ENCODE measurements around the gene E2F6. TPM values are rescaled to one million over a fixed set of nuclear protein-coding genes. Genes with fewer than 3 reads are reported as not detected.

E2F6 gene
- total RNA-seq, 1 experiment from 2014 or later = 14.2 TPM

DNA sequence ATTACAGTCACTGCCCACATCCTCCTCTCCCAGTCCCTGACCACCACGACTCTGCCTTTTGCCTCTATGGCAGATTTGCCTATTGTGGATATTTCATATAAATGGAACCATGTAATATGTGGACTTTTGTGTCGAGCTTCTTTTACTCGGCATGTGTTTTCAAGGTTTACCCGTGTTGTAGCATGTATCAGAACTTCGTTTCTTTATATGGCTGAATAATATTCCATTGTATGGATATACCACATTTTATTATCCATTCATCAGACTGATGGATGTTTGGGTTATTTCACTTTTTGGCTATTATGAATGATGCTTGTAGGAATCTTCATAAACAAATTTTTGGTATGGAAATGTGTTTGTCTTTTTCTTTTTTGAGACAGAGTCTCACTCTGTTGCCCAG is 24.2 kb upstream of the E2F6 start:
- Mint-ChIP-seq H3K4me1 (peaks cover 40% of the 10 kb centered on the region), H3K36me3 (peaks cover 13% of the 10 kb centered on the region), H3K9me3 (peaks cover 17% of the 10 kb centered on the region), H3K27me3 (ENCODE audit: low read depth) (no peaks in the 10 kb centered on the region), H3K27ac (no peak overlapping the region), H3K4me3 (no peak overlapping the region)
- ChIA-PET CTCF (interaction anchor here (0.6 to 1.2 kb wide), 2 partner anchors 92 to 94 kb away, joined by 3 to 4 read pairs; no protein-coding TSS in a partner anchor), POLR2A (no interaction called here)
- ATAC-seq (no peak), DNase-seq (ENCODE audit: low spot score) (no peak)
- TF ChIP-seq, protein P1, sequence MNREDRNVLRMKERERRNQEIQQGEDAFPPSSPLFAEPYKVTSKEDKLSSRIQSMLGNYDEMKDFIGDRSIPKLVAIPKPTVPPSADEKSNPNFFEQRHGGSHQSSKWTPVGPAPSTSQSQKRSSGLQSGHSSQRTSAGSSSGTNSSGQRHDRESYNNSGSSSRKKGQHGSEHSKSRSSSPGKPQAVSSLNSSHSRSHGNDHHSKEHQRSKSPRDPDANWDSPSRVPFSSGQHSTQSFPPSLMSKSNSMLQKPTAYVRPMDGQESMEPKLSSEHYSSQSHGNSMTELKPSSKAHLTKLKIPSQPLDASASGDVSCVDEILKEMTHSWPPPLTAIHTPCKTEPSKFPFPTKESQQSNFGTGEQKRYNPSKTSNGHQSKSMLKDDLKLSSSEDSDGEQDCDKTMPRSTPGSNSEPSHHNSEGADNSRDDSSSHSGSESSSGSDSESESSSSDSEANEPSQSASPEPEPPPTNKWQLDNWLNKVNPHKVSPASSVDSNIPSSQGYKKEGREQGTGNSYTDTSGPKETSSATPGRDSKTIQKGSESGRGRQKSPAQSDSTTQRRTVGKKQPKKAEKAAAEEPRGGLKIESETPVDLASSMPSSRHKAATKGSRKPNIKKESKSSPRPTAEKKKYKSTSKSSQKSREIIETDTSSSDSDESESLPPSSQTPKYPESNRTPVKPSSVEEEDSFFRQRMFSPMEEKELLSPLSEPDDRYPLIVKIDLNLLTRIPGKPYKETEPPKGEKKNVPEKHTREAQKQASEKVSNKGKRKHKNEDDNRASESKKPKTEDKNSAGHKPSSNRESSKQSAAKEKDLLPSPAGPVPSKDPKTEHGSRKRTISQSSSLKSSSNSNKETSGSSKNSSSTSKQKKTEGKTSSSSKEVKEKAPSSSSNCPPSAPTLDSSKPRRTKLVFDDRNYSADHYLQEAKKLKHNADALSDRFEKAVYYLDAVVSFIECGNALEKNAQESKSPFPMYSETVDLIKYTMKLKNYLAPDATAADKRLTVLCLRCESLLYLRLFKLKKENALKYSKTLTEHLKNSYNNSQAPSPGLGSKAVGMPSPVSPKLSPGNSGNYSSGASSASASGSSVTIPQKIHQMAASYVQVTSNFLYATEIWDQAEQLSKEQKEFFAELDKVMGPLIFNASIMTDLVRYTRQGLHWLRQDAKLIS (CRISPR knock-in tag; IDR thresholded peaks at IDR 0.05; ENCODE audit: borderline replicate concordance) = no peak
- TF ChIP-seq JAZF1 (CRISPR knock-in tag; IDR thresholded peaks at IDR 0.05) = no peak
- no peak for TF ChIP-seq JUN (CRISPR knock-in tag; IDR thresholded peaks at IDR 0.05)
- no peak for TF ChIP-seq SP1 (CRISPR knock-in tag; conservative IDR thresholded peaks at IDR 0.05)
- TF ChIP-seq GTF2I (CRISPR knock-in tag; conservative IDR thresholded peaks at IDR 0.05) = no peak
- TF ChIP-seq ESRRA (CRISPR knock-in tag; IDR thresholded peaks at IDR 0.05; ENCODE audit: borderline replicate concordance) = no peak
- TF ChIP-seq NFE2L1 (CRISPR knock-in tag; IDR thresholded peaks at IDR 0.05) = no peak
- TF ChIP-seq MXD4 (CRISPR knock-in tag; IDR thresholded peaks at IDR 0.05; ENCODE audit: borderline replicate concordance) = no peak
- TF ChIP-seq ATF1 (CRISPR knock-in tag; IDR thresholded peaks at IDR 0.05) = no peak
- TF ChIP-seq NR3C1 (CRISPR knock-in tag; conservative IDR thresholded peaks at IDR 0.05; ENCODE audit: low read depth) = no peak
- no peak for TF ChIP-seq CREB1 (CRISPR knock-in tag; IDR thresholded peaks at IDR 0.05)
- no peak for TF ChIP-seq ZNF416 (CRISPR knock-in tag; IDR thresholded peaks at IDR 0.05)
- TF ChIP-seq ZBTB21 (CRISPR knock-in tag; IDR thresholded peaks at IDR 0.05; ENCODE audit: borderline replicate concordance) = no peak
- no peak for TF ChIP-seq FOXP1 (CRISPR knock-in tag; IDR thresholded peaks at IDR 0.05; ENCODE audit: borderline replicate concordance)
- TF ChIP-seq, protein P2, sequence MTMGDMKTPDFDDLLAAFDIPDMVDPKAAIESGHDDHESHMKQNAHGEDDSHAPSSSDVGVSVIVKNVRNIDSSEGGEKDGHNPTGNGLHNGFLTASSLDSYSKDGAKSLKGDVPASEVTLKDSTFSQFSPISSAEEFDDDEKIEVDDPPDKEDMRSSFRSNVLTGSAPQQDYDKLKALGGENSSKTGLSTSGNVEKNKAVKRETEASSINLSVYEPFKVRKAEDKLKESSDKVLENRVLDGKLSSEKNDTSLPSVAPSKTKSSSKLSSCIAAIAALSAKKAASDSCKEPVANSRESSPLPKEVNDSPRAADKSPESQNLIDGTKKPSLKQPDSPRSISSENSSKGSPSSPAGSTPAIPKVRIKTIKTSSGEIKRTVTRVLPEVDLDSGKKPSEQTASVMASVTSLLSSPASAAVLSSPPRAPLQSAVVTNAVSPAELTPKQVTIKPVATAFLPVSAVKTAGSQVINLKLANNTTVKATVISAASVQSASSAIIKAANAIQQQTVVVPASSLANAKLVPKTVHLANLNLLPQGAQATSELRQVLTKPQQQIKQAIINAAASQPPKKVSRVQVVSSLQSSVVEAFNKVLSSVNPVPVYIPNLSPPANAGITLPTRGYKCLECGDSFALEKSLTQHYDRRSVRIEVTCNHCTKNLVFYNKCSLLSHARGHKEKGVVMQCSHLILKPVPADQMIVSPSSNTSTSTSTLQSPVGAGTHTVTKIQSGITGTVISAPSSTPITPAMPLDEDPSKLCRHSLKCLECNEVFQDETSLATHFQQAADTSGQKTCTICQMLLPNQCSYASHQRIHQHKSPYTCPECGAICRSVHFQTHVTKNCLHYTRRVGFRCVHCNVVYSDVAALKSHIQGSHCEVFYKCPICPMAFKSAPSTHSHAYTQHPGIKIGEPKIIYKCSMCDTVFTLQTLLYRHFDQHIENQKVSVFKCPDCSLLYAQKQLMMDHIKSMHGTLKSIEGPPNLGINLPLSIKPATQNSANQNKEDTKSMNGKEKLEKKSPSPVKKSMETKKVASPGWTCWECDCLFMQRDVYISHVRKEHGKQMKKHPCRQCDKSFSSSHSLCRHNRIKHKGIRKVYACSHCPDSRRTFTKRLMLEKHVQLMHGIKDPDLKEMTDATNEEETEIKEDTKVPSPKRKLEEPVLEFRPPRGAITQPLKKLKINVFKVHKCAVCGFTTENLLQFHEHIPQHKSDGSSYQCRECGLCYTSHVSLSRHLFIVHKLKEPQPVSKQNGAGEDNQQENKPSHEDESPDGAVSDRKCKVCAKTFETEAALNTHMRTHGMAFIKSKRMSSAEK (CRISPR knock-in tag; IDR thresholded peaks at IDR 0.05; ENCODE audit: borderline replicate concordance) = no peak
- TF ChIP-seq, protein P3, sequence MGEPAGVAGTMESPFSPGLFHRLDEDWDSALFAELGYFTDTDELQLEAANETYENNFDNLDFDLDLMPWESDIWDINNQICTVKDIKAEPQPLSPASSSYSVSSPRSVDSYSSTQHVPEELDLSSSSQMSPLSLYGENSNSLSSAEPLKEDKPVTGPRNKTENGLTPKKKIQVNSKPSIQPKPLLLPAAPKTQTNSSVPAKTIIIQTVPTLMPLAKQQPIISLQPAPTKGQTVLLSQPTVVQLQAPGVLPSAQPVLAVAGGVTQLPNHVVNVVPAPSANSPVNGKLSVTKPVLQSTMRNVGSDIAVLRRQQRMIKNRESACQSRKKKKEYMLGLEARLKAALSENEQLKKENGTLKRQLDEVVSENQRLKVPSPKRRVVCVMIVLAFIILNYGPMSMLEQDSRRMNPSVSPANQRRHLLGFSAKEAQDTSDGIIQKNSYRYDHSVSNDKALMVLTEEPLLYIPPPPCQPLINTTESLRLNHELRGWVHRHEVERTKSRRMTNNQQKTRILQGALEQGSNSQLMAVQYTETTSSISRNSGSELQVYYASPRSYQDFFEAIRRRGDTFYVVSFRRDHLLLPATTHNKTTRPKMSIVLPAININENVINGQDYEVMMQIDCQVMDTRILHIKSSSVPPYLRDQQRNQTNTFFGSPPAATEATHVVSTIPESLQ (CRISPR knock-in tag; IDR thresholded peaks at IDR 0.05) = no peak
- no peak for TF ChIP-seq ZNF317 (CRISPR knock-in tag; IDR thresholded peaks at IDR 0.05; ENCODE audit: borderline replicate concordance, low read depth)
